GM18867 (cell line): ENCODE measurements around the gene PROS1.

Experiments
- ATAC-seq: cut with Tn5 transposase; IDR thresholded peaks from one replicate; pipeline ENCODE4 v1.9.1; 2021; ENCODE audit warnings: mild to moderate bottlenecking, moderate library complexity; ENCODE audit not compliant: unreplicated experiment

The PROS1 gene

DNA sequence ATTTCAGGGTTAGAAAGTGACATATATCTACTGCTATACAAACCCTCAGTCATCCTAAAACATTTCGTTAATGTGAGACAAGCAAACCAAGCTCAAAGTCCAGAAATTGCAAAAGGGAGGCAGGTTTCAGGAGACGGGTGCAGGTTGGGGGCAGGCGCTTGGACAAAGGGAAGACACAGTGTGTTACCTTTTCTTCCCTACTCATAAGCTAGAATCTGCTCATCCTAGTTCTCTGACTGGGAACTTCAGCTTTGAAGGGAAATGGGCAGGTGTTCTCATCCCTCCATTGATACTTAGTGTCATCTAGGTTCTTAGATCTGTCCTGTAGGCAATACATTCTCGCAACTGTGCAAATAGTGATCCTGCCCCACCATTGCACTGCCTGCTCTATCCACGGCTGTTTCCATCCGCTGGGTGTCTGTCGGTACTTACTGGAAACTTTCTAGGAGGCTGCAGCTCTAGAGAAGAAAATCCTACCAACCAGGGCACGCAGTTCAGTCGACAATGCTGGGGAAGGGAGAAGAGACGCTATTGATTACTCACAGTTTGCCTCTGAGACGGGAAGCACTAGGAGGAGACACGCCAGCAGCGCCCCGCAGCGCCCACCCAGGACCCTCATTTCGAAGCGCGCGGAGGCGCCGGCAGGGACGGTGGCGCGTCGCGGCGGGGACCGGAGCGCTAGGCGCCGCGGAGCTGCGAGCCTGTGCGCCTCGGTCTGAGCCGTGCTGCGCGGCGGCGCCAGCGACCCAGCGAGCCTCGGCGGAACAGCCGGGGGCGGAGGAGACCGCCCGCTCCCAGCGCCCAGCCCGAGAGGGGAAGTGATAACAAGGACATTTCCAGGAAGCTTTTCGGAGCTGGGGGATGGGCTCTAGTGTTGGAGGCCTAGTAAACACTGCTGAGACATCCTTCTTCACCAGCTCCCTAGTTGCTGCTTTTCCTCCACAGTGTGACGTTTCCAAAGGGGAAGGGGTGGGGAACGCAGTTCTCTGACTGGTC, at the start of gene PROS1:
Gene PROS1, minus strand, starts transcription at position 766 of the 996 bp plus-strand sequence. Its CDS starts 147 bp downstream, at position 619.
- peak; percentile 95 for ATAC-seq

DNA sequence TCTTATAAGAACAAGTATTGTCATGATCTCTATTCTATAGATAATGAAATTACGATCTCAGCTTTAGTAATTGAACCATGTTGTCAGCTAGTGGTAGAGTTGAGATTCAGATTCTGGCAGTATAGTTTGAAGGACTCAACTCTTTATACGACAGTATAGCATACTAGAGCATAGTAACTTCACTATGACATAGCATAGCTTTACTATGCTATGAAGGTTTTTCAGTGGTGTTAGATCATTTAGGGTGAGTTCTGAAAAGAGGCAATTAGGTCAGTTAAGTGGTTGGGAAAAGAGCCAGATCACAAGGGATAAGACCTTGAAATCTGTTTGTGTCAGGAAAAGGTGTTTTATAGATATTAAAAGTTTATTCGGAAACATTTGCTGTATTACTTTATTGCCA, 46.6 kb upstream of the PROS1 start:
- no peak for ATAC-seq

- no peak for ATAC-seq
Observed at GRCh38 chr3:94019659-94020058, 46.0 kb upstream of the PROS1 start.

DNA sequence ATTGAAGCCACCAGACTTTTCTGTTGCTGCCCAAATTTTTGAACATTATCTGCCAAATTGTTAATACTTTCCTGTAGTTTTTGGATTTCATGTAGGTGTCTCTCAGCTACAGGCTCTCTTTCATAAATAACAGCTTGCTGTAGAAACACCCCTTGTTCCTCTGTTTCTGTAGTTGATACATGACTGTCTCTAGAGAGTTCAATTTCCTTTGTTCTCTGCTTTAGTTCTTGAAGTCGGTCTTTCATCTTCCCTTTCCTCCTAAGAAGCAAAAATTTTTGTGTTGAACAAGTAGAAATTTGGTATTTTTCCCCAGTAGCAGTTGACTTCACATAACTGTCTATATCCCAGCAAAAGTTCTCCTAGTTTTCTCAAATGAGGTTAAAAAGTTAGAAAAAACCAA, 41.3 kb upstream of the PROS1 start:
- ATAC-seq, result no peak

GRCh38 chr3:94012185-94012584, 38.5 kb upstream of the PROS1 start:
- ATAC-seq, result no peak

GRCh38 chr3:94011233-94011711, 37.6 kb upstream of the PROS1 start:
- ATAC-seq, result no peak

DNA sequence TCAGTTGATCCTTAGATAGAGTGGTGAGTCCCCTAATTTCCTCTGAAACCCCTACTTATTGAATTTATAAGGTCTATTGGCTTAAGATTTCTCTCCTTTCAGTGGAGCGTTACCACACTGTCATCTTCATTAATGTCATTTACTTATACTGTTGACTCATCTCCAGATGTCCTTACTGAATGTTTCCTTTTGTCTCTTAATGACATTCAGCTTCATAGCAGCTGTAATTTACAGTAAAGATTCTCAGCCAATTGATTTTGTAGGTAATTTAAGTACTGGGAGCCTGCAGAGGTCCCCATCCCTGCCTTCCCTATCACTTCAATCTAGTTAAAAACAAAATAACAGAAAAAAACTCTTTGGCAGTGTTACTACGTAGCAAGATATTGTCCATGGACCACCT, 35.9 kb upstream of the PROS1 start:
- ATAC-seq, result no peak

DNA sequence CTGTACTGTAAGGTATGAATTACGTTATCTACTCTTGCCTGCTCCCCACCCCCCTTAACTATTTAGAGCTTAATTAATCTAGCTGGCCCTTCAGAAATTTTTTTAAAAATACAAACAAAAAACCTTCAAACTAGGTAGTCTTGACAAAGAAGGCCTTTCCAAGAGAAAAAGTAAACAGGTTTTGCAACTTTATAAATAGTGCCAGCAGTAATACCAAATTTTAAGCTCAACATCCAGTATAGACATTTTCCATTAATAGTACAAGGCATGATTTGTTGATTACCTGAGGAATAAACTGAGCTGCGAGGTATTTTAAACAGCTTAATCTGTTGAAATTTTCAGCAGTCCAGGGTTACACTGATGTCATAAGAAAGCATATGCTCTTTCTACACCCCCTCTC, 34.6 kb upstream of the PROS1 start:
- ATAC-seq, result no peak

GRCh38 chr3:94004301-94004910, 30.7 kb upstream of the PROS1 start:
- ATAC-seq, result peak; percentile 98

DNA sequence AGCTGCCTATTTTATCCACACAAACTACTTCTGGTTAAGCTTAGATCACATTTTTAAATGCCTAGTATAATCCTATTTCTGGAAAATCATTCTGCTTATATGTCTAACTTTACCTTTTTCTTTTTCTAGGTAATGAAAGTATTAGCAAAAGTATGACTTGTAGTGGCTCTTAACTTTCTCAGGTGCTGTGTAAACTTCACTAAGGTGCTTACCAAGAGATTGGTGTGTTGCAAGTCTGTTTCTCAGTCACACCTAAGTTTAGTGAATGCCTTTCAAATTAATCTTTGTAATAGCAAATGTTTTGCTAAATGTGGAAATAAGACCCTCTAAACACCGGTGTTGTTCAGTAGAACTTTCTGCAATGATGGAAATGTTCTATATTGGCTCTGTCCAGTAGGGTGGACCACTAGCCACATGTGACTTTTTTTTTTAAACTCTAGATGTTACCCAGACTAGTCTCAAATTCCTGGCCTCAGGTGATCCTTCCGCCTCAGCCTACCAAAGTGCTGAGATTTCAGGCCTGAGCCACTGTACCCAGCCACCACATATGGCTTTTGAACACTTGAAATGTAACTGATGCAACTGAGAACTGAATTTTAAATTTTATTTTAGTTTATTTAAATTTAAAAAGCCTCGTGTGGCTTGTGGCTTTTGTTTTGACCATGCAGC, 28.3 kb upstream of the PROS1 start:
- ATAC-seq, result no peak

DNA sequence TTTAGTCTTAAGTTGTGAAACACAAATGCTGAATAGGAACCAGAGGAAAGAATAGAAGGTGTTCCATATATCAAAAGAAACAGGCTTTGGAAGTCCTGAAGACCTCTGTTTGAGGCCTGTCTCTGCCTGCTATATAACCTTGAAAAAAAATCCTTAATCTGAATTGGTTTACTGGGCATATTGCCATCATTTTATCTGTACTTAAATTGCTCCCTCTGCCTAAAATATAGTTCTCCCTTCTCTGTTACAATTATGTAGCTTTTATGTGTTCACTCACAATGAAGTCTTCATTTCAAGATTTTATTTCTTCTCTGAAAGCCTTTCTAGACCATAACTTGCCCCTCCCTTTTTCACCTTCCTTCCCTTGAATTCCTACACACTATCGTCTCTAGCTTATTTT, 27.5 kb upstream of the PROS1 start:
- no peak for ATAC-seq

DNA sequence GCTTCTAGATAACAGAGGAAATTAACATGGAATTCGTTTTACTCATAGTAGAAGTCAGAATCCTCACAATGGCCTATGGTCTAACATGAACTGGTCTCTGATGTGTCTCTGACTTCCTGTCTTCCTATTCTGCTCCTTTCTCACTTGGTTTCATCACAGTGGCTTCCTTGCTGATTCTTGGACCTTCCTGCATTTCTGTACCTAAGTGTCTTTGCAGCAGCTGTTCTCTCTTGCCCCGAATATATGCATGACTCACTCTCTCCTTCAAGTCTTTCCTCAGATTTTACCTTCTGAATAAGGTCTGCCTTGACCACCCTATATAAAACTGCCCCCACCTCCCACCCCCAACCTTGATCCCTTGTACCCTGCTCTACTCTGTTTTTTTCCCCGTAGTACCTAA, 20.4 kb upstream of the PROS1 start:
- no peak for ATAC-seq

GRCh38 chr3:93992207-93992606, 18.5 kb upstream of the PROS1 start:
- ATAC-seq, result no peak

DNA sequence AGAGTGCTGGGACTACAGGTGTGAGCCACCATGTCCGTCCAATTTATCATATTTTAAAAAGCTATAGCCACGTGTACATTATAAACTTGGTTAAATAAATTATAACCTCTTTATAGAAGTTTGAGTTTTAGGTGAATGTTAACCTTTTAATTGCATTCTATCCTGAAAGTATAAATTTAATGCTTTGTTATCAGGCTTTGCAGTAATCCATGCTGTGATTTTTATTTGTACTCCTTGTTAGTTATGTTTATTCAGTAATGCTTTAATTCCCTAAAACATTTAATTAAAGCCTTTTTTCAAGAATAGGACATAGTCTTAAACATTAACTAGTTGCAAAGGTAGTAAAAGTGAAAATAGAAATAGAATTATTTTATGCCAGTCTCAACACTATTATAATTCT, 17.9 kb upstream of the PROS1 start:
- ATAC-seq, result no peak

DNA sequence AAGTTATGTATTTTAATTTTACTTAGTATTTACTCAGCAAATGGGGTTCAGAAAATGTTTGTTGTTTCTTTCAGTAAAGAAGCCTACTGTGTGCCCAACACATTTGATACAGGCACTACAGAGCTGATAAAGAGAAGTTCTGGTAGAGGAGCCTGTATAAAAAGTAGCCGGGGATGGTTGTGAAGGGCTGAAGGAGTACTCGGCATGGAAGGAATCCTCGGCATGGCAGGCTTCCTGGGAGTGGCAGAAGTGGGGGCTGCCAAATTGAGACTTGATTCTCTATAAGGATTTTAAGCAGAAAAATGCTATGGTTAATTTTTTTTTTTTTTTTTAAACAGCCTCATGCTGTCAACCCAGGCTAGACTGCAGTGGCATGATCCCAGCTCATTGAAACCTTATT, 15.5 kb upstream of the PROS1 start:
- no peak for ATAC-seq

- ATAC-seq, result no peak
Observed at GRCh38 chr3:93988764-93989163, 15.1 kb upstream of the PROS1 start.

GRCh38 chr3:93988283-93988682, 14.6 kb upstream of the PROS1 start:
- no peak for ATAC-seq

GRCh38 chr3:93984618-93985017, 10.9 kb upstream of the PROS1 start:
- ATAC-seq, result no peak

GRCh38 chr3:93983408-93983807, 9.7 kb upstream of the PROS1 start:
- no peak for ATAC-seq

- no peak for ATAC-seq
Observed at GRCh38 chr3:93981649-93982048, 8.0 kb upstream of the PROS1 start.

DNA sequence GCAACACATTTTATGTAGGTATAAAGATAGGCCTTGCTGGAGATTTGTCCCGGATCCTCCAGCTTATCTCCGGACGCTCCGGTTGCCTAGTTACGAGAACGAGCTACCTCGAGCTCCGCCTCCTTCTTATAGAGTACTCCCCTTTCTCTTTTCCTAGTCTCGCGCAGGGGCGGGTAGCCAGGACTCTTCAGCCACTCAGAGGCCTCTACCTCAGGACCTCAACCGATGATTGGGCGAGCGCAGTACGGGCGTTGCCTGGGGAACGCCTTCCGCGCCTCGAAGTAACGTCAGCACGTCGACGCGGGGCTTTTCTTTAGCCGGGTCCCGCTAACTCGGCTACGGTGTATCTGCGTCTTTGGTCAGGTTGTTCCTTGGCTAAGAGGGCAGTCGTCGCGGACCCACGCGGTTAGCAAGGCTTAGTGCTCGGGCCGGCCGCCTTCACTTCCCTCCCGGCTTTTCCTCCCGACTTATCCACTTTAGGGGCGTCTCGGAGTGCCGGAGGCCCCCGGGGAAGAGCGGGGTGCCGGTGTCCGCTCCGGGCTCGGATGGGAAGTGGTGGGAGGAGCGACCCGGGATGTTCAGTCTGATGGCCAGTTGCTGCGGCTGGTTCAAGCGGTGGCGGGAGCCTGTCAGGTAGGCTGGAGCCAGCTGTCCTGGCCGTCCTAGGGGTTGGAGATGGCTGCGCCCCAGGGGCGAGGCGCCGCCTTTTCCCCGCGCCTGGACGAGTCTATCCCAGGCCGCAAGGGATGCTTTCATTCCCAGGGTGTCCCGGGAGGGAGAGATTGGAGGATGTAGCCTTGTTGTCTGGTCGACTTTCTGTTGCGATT, 6.4 kb upstream of the PROS1 start, which contains the start of gene ARL13B:
Gene ARL13B, plus strand, starts transcription at position 306 of the 827 bp plus-strand sequence. Its CDS starts 269 bp downstream, at position 575.
- ATAC-seq, result peak; percentile 100
